Calu3 (cell line): ENCODE results near the gene SNCAIP. TPM values are rescaled to one million over a fixed set of nuclear protein-coding genes. Genes with fewer than 3 reads are reported as not detected.

Source experiments
- BruUV-seq: library from RNA; stranded (reverse); fragments of 400-500 nt; replicated peaks from 2 replicates; lab custom pipeline; 2021; lab: Mats Ljungman, UMichigan
- CTCF ChIA-PET: fragments of 300-600 bp; sonication (Branson Sonifier 250); formaldehyde crosslinking; loops from one replicate; lab custom pipeline; 2022; ENCODE audit warnings: antibody characterized with exemption; lab: Charles Lee
- DNase-seq: peaks from one replicate; pipeline ENCODE4 v3.0.0; 2022
- H3K27ac Mint-ChIP-seq: one replicate; pipeline ENCODE4 v1.8.0; 2022; ENCODE audit warnings: mixed read lengths; ENCODE audit not compliant: unreplicated experiment
- H3K27me3 Mint-ChIP-seq: one replicate; pipeline ENCODE4 v1.8.0; 2022; ENCODE audit warnings: mixed read lengths; ENCODE audit not compliant: unreplicated experiment
- H3K36me3 Mint-ChIP-seq: one replicate; pipeline ENCODE4 v1.8.0; 2022; ENCODE audit warnings: mild to moderate bottlenecking, moderate library complexity, mixed read lengths; ENCODE audit not compliant: insufficient read depth, unreplicated experiment
- H3K4me1 Mint-ChIP-seq: one replicate; pipeline ENCODE4 v1.8.0; 2022; ENCODE audit warnings: mild to moderate bottlenecking, low read depth, mixed read lengths; ENCODE audit not compliant: unreplicated experiment
- H3K4me3 Mint-ChIP-seq: one replicate; pipeline ENCODE4 v1.8.0; 2022; ENCODE audit warnings: mild to moderate bottlenecking, low read depth, moderate library complexity, mixed read lengths; ENCODE audit not compliant: unreplicated experiment
- H3K9me3 Mint-ChIP-seq: one replicate; pipeline ENCODE4 v1.8.0; 2022; ENCODE audit warnings: low read depth, mixed read lengths; ENCODE audit not compliant: unreplicated experiment
- intact Hi-C: fragments of 100-400 bp; cut with micrococcal nuclease; formaldehyde crosslinking; loops from one replicate; pipeline ENCODE4 v1.10.0; 2022; ENCODE audit not compliant: unreplicated experiment
- total RNA-seq: library from RNA; stranded (reverse); gene quantifications from 2 replicates; pipeline ENCODE4 v1.2.3, GENCODE V29; 2022
- TF ChIP-seq, protein P1 (sequence below): fragments of 200-600 bp; IDR thresholded peaks from one replicate; pipeline ENCODE4 v1.8.0; 2022; ENCODE audit warnings: antibody characterized with exemption; ENCODE audit not compliant: unreplicated experiment

SNCAIP gene
- total RNA-seq, 1 experiment from 2014 or later: not detected

DNA sequence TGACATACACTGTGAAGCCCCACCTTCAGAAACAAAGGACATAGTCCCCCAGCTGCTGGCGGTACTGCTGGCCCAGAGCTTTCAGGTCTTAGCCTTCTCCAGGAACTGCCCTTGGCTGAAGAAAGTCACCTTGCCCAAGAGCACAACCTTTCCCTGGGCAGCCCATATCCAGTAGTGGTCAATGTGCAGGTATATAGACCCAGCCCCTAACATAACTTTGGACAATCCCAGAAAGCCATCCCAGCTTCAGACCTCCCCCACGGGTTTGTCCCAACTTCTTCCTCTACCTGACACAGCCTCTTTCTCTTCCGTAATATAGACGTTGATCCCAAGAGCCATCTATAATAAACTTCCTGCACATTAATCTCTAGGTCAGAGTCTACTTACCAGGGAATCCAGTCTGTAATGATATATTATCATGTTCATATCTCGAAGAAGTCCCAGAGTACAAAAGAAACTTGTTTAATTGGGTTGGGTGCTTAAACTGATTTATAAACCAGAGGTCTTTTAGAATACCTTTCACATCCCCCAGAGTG lies 157.4 kb downstream of the SNCAIP start:
- Mint-ChIP-seq H3K36me3 (no peaks in the 10 kb centered on the region), H3K4me1 (no peaks in the 10 kb centered on the region), H3K4me3 (no peak overlapping the region), H3K27me3 (no peaks in the 10 kb centered on the region), H3K9me3 (peaks cover 2% of the 10 kb centered on the region), H3K27ac (no peak overlapping the region)
- CTCF ChIA-PET: no interaction called here
- intact Hi-C loops: no loop called here
- TF ChIP-seq, protein P1, sequence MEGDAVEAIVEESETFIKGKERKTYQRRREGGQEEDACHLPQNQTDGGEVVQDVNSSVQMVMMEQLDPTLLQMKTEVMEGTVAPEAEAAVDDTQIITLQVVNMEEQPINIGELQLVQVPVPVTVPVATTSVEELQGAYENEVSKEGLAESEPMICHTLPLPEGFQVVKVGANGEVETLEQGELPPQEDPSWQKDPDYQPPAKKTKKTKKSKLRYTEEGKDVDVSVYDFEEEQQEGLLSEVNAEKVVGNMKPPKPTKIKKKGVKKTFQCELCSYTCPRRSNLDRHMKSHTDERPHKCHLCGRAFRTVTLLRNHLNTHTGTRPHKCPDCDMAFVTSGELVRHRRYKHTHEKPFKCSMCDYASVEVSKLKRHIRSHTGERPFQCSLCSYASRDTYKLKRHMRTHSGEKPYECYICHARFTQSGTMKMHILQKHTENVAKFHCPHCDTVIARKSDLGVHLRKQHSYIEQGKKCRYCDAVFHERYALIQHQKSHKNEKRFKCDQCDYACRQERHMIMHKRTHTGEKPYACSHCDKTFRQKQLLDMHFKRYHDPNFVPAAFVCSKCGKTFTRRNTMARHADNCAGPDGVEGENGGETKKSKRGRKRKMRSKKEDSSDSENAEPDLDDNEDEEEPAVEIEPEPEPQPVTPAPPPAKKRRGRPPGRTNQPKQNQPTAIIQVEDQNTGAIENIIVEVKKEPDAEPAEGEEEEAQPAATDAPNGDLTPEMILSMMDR: no peak
- BruUV-seq: no TSS peak
- DNase-seq: no peak

DNA sequence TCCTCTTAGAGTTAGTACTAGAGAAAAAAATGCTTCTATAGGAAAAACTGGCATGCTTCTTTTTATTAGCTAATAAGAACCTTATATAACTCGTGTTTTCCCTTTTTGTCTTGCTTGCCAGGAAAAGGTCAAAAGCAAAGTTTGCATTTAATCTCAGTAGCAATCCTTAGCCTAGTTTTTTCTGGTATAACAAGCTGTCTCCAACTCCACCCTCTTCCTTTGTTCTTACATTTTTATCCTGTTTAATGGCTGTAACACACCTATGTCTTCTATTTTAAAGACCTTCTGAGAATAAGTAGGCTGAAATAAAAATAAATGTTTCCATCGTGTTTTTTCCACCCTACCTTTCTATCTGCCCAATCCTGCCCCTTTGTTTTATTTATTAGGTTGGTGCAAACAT lies 158.3 kb downstream of the SNCAIP start:
- H3K36me3 Mint-ChIP-seq: no peaks in the 10 kb centered on the region
- intact Hi-C loops: no loop called here
- BruUV-seq: no TSS peak
- peaks cover 2% of the 10 kb centered on the region for H3K9me3 Mint-ChIP-seq
- H3K4me3 Mint-ChIP-seq: no peak overlapping the region
- H3K27ac Mint-ChIP-seq: no peak overlapping the region
- TF ChIP-seq, protein P1: no peak
- no peaks in the 10 kb centered on the region for H3K27me3 Mint-ChIP-seq
- no peak for DNase-seq
- CTCF ChIA-PET: interaction anchor here (0.5 kb wide), 1 partner anchor 25 kb away, joined by 3 read pairs; no protein-coding TSS in a partner anchor
- H3K4me1 Mint-ChIP-seq: no peaks in the 10 kb centered on the region

DNA sequence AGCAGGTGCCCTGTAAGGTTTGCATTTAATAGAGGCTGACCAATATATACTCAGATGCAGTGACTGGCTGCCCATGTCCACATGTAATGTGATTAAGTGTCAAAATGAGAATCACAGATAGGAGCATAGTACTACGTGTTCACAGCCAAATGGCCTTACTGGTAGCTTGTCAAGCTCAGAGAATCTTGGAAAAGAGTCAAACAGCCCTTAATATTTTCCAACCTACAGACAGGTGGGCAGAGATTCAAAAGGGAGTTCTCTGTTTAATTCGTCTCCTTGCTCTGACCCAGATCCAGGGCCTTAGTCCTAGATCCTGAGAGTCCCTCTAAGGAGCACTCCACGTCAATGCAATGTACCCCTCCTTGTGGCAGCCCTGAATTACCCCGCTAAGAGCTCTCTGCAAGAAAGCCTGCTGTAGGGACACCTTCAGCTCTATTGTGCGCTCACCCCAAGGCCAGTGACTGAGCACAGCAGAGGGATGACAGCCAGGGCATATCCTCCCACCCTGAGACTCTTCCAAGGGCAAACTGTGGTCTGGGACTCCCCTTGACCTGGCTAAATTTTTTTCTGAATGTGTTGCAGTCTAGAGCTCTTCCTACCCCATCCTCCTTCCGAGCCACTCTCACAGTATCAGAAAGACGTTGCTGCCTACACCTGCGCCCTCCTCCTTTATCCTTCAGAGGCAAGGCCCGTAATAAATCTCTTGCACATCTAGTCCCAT lies 159.2 kb downstream of the SNCAIP start:
- TF ChIP-seq, protein P1: no peak
- intact Hi-C loops: no loop called here
- H3K4me1 Mint-ChIP-seq: no peaks in the 10 kb centered on the region
- no peak overlapping the region for H3K4me3 Mint-ChIP-seq
- H3K9me3 Mint-ChIP-seq: peaks cover 2% of the 10 kb centered on the region
- no peak for DNase-seq
- no peaks in the 10 kb centered on the region for H3K27me3 Mint-ChIP-seq
- BruUV-seq: no TSS peak
- no peak overlapping the region for H3K27ac Mint-ChIP-seq
- no peaks in the 10 kb centered on the region for H3K36me3 Mint-ChIP-seq
- CTCF ChIA-PET: interaction anchor here (0.5 kb wide), 1 partner anchor 24 kb away, joined by 3 read pairs; no protein-coding TSS in a partner anchor

DNA sequence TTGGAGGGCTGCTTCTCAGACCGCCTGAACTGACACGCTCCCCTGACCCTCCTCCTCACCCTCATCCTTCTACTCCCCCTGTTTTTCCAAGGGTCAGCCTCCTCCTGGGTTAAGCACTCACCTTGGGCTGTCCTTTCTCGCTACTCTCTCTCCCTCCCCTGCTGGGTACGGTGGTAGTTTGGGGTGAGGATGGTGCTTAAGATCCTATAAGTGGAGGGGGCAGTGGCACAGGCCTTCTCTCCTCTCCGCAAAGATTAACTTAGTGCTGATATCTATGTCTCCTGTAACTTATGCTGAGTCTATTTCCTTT lies 159.7 kb downstream of the SNCAIP start:
- Mint-ChIP-seq H3K27ac (no peak overlapping the region), H3K9me3 (peaks cover 2% of the 10 kb centered on the region), H3K27me3 (no peaks in the 10 kb centered on the region), H3K4me3 (no peak overlapping the region), H3K4me1 (no peaks in the 10 kb centered on the region), H3K36me3 (no peaks in the 10 kb centered on the region)
- BruUV-seq: no TSS peak
- DNase-seq: no peak
- CTCF ChIA-PET: no interaction called here
- intact Hi-C loops: no loop called here
- TF ChIP-seq, protein P1: no peak
